GM19023 (cell line): ENCODE results near the gene UQCRC1.

Experiments
- ATAC-seq: cut with Tn5 transposase; IDR thresholded peaks from one replicate; pipeline ENCODE4 v1.9.1; 2021; ENCODE audit warnings: mild to moderate bottlenecking, moderate library complexity; ENCODE audit not compliant: unreplicated experiment

The UQCRC1 gene

DNA sequence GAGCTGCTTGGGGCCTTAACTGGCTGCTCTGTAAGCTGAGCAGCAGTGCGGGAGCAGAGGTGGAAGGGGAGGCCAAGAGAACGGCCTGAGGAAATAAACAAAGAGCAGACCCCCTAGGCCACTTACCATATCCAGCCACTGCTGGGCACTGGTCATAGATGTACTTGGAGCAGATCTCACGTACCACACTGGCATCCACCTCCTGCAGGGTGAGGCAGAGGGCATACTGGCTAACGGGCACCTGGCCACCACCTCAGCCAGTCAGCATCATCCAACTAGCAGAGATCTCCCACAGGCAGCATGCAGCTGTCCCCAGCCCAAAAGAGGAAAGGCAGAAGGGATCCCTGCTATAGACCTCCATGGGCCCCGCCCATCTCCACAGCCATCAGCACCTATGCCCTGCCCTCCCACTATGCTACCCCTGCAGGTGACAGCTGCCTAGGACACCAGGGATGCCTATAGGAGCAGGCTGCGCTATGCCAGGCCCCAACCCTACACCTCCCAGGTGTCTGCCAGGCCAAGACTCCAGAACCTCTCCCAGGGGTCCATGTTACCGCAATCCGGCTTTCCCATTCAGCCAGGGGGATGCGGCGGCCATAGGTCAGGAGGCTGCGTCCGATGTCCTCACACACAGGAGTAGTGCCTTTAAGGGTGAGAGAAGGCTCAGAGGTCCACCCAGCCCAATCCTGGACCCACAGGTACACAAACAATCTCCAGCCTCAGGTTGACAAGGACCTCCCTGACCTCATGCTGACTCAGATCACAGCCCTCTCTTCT, 9.7 kb downstream of the UQCRC1 start:
- ATAC-seq, result no peak

DNA sequence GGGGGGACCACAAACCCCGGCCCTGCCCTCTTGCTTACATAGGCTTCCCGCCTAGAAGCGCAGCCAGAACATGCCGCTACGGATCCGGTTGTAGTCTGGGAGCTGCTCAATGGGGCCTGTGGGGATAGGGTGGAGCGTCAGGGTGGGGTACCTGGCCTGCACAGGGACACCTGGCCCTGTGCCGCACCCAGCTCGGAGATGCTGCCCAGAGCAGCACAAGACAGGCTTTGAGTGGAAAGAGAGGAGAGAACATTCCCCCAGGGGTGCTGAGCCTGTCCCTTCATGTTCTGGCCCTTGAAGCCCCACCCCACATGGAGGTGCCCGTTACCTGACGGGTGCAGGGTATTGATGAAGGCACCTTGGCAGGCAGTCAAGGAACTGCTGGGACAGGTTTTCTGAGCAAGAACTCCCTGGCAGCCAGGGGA, 10.4 kb downstream of the UQCRC1 start:
- no peak for ATAC-seq

DNA sequence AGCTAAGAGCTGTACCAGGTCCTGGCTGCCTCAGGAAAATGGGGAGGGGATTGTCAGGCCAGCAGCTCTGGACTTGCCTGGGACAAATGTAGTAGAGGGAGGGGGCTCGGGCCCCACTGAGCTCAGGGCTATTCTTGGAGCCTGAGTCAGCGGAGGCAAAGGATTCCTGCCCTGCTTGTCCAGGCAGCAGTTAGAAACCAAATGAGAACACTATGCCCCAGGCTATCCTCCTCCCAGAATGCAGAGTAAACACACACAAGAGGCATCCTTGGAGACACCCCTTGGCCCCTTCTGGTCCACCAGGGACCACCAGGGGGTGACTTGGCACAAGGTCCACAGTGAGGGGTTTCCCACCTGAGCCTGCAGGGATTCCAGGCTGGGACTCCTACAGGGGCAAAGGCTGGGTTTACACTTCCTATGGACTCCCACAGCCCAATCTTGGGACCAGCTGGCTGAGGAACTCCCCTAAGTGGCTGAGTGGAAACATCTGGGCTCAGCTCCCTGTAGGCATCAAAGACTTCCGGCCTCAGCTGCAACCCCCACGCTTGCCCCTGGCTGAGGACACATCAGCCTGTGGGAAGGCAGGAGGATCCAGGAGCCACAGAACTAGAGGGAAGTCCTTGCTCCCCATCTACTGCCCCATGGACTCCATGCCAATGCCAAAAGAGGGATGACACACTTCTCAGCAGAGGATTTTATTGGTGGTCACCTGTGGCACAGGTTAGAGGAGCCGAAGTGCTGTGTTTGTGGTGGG, 10.9 kb downstream of the UQCRC1 start:
- ATAC-seq, result no peak

DNA sequence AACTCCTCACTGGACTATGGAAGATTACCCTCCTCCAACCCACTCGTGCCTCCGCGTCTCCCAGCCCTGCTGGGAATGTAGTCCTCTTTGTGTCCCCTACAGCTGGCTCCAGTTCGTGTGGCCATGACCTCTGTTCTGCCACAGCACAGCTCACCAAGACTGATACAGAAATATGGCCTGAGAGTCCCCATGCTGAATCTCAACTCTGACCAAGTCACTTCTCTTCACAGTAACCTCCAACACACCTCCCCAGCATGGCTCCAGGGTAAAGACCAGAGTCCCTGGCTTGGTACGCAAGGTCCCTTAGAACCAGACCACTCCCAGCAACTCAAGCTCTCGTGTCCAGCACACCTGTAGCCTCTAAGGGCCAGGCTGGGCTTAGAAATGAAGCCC, 12.0 kb downstream of the UQCRC1 start:
- ATAC-seq, result no peak

DNA sequence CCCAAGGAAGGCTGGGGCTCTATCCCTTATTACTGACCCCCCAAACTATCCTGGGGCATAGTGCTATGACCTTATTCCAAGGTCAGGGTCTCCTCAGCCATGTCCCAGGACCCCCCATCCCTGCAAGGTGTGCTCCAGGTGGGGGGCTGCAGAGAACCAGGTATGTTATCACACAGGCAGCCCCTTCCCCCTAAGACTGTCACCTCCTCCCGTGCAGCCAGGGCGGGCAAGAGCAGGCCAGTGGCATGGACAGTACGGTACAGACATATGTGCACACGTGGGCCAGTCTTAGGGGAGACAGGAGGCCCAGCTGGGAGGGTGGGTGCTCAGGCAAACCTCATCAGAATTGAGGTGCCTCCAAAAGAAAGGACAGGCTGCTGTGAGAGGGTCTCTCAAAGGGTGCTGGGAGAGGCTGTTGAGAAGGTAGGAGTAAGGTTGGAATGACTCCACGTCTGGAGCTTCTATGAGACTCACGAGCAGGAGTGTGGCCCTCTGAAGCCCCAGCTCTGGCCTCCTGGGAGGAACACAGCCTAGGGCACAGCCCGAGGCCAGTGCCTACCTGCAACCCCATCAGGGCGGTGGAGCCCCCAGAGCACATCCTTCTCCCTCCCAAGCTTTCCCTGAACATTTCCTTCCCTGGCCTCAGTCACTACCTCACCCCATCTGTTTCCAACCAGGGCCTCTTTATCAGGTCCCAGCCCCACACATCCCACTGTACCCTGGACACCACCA, 12.6 kb downstream of the UQCRC1 start:
- ATAC-seq, result no peak

DNA sequence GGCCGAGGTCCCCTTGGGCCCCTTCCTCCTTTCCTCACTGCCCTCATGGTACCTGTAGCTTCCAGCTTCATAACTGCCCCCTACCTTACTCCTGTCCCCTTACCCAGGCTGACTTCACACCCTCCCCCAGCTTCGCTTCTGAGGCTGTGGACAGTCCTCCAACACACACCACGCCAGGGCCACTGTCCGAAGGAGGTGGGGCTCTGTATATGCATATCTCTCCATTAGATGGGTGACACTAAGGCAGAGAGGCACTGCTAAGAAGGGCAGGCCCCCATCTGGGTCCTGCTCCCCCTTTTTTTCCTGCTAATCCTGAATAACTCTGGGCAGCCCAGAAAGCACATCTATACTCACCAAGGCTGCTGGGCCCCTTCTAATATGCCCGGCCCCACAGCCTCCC, 13.3 kb downstream of the UQCRC1 start:
- ATAC-seq, result no peak

DNA sequence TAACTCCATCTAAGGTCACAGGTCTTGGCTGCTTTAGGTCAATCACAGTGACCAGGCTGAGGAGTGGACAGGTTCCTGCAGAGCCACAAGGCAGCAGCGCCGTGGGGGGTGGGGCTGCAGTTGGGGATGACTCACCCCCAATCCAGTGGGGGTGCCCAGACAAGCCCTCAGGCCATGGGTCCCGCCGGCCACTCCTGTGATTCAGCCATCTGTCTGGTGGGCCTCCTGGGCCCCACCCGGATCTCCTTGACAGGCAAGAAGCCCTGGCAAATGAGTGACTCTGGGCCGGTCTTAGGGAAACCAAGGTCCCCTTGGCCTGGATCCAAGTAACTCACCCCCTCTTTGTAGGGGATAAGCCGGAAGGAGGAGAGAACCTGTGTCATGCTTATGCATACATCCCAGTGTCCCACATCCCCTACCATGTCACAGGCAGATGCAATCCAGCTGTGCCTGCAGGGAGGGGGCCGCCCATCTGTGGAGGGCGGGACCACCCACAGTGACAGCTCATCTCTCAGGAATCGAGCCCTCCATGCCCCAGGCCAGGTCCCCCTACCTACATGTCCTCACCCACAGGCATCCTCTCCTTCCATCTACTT, 13.8 kb downstream of the UQCRC1 start:
- no peak for ATAC-seq

DNA sequence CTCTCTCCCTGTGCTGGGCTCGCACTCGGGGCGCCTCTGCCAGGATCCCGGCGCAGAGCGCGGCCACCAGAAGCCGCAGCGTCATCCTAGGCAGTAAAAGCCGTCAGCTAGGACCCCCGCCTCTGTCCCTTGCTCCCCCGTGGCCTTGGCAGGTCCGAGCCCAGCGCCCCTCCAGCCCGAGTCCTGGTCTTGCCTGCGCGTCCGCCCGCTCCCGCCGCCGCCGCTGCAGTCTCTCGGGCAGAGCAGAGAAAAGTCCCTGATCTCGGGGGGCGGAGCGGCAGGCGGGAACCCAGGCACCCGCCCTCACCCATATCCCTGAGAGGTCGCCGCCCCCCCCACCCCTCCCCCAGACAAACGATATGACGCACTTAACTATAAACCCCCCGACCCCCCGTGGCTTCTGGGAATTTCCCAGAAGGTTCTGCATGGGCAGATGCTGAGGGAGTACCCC, 14.3 kb downstream of the UQCRC1 start, which contains the start of gene COL7A1:
Gene COL7A1 (minus strand): TSS at position 255 of the 451 bp plus-strand sequence. CDS start 170 bp downstream, at position 85.
- ATAC-seq, result no peak

DNA sequence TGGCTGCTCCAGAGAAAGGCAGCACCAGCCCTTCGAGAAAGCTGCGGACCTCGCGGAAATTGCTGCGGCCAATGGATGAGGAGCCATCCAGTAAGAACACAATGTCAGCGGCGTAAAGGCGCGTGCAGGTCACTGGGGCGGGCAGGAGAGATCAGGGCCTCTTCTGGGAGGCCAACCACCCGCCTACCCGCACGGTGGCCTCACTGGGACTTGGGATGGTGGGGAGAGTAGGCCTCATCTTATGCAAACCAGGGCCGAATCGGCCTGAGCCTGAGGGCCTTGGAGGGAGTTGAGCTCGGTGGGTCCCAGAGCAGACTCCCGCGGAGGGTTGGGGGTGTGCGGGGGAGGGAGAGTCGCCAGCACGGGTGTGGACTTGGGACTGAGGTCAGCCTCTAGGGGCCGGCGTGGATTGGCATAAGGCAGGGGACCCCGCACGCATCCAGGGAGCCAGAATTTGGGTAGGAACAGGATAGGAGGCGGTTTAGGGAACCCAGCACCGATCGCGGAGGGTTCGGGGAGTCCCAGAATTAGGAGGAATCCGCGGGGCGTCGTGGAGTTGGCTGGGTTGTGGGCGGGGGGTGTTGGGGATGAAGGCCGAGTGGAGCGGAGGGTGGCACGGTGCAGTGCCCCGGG, 14.9 kb downstream of the UQCRC1 start:
- ATAC-seq, result no peak

DNA sequence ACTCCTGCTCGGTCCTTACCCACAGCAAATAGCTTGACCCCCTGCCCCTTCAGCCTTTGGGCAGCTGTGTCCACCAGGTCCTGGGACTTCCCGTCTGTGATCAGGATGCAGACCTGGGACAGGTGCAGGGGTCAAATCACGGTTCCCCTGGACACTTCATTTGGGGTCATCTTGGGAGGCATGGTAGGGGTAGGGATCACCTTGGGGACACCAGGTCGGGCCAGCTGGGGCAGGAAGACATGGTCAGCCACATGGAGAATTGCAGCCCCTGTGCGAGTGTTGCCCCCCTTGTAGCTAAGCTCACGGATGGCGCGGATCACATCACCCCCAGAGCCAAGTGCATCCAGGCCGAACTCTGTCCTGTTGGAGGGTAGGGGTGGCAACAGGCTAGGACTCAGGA, 16.1 kb downstream of the UQCRC1 start:
- no peak for ATAC-seq

DNA sequence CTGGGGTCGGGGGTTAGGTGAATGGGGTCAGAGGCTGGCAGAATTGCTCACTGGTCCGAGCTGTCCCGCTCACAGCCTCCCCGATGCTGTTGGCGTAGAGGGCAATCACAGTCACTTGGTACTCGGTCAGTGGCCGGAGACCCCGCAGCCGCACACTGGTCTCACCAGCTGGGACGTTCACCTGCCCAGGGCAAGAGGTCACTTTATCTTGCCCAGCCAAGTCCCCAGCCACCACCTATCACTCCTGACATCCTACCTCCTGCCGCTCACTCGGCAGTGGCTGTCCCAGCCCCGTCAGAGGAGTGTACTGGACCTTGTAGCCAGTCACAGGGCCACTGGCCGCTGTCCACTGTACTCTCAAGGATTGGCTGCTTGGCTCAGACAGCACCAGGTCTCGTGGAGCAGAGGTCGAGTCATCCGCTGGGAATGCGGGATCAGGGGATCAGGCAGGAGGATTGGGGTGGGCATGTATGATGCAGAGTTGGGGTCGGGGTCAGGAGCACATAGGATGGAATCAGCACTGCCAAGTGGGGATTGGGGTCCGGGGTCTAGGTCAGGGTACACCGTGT, 16.8 kb downstream of the UQCRC1 start:
- ATAC-seq, result no peak

DNA sequence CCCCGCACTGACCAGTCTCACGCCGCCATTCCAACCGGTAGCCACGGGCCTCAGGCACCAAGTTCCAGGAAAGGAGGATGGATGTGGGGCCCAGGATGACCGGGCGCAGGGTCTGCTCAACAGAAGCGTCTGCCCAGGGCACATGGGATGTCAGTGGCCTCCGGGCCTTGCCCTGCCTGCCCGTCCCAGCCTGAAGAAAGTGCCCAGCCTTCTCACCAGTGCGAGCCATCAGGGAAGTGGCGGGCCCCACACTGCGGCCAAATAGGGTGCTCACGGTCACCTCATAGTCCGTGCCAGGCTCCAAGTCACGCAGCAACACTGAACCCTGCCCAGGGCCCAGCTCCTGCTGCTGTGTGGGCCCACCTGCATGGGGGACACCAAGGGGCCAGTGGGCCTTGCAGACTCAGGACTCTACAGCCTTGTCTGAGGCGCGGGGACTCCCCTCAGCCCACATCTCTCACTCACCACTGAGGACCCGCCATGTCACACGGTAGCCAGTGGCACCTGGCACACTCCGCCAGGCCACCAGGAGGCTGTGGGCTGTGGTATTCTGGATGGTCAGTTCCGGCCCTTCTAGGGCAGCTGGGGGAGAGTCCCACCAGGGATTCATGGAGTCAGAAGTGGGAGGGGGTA, 17.4 kb downstream of the UQCRC1 start:
- ATAC-seq, result no peak

DNA sequence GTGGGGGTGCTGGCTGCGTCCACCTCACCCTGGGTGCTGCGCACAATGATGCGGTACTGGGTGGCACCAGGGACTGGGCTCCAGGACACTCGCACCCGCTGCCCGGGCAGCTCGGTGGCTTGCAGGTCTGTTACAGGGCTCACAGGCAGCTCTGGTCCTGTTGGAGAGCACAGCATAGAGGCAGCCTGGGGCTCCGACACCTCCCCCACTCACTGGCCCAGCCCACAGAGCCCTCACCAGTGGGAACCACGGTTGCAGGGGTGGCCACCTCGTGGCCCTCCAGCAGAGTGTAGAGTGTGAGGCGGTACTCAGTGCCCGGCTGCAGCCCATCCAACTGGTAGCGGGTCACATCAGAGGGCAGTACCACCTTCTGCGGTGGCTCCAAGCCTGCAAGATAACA, 18.0 kb downstream of the UQCRC1 start:
- ATAC-seq, result no peak

DNA sequence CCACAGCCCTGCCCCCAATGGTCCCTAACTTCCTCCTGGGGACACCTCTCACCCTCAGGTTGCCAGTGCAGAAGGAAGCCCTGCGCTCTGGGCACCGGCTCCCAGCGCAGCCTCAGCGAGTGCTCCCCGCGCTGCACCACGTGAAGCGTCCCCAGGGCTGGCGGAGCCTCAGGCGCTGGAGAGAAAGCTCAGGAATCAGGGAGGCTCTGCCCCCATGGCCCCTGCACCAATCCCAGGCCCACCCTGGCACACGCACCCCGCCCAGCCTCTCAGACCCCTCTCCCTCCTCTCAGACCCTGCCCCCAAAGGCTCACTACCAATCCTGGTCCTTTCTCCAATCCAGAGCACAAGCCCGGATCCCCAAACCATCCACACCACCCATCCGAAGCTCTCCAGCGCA, 21.2 kb downstream of the UQCRC1 start:
- ATAC-seq, result no peak

DNA sequence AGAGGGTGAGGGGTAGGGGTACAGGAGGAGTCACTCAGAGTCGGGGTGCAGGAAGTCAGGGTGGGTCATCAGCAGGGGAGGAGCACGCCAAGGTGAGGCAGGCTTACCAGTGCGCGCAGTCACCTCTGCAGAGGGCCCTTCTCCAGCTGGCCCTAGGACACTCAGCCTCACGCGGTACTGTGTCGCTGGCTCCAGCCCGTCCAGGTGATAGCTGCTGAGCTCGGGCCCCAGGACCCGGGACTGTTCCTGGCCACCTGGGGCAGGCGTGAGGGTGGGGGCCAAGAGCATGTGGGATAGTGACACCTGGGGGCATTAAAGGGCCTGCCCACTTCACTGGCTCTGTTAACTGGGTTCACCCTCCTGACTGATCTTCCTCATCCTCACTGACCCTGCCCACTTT, 21.8 kb downstream of the UQCRC1 start:
- ATAC-seq, result no peak

DNA sequence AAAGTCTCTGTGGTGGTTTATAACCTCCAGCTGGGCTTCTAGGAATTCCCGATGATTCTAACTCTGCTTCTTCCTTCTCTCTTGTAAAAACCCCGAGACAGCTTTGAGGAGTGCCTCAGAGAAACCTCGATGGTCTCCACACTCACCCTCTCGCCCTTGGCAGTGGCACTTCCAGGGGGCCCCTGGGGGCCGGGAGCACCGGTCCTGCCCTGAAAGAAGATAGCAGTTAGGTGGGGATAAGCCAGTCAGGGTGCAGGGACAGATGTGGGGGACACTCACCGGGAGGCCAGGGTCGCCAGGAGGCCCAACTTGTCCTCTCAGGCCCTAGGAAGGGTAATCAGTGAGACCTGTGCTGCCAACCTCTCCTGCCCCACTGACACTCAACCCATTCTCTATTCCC, 24.0 kb downstream of the UQCRC1 start:
- no peak for ATAC-seq

DNA sequence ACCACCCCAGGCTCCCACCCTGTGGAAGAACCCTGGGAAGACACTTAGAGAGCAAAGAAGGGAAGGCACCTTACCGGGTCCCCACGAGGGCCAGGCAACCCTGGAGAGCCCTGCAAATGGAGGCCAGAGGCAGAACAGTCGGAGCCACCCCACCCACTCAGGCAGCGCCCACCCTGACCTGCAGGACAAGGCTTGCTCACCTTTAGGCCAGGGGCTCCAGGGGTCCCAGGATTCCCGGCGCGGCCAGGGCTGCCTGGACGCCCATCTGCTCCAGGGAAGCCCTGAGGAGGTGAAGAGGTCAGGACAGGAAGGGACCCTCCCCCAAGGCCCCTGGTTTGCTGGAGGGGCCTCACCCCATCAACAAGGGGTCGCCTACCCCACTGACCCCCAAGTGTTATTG, 24.6 kb downstream of the UQCRC1 start:
- ATAC-seq, result no peak

DNA sequence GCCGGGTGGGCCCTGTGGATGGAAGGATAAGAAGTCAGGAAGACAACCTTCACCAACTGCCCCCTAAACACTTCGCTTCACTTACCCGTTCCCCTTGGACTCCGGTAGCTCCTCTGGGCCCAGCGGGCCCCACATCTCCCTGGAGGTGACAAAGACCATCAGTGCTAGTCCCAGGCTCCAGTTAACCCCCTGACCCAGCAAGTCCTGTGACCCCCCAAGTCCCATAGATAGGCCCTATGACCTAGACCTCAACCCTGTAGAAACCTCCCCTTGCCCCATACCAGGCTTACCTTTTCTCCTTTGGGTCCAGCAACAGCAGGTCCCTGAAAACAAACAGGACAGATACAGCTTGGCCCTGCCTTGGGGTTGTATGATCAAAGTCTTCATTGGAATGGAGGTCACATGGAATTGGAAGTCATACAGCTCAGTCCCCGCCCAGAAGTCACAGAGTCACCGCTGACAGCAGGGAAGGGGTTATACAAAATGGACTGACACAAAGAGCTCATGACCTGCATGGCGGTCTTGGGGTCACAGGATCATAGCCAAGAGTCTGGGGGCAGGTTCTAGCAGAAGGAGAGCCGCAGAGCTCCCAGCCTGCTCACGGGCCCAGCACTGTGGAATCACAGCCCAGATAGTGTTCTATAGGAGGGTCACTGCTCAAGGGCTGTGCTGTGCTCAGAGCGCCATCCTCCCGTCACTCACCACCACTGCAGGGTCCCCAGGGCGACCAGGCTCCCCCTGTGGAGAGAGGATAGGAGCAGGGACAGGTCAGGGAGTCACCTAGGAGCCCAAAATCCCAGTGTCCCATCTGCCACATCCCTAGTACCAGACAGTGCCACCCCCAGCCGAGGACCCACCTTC, 27.6 kb downstream of the UQCRC1 start:
- no peak for ATAC-seq

DNA sequence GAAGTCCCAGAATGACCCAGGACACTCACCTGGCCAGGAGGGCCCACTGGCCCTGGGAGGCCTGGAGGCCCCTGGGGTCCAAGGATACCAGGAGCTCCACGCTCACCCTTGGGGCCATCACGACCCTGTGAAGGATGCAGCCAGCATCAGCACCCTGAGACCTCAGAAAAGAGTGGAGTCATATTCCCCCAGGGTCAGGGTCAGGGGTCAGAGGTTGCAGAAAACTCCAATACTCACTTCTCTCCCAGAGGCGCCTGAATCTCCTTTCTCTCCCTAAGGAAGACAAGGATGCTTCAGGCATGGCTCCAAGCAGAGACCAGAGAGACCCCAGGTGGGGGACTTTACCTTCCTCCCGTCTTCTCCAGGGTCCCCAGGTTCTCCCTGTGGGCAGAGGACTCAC, 32.8 kb downstream of the UQCRC1 start:
- no peak for ATAC-seq
